ENCODE data around the gene BBS1. TPM values are rescaled to one million over a fixed set of nuclear protein-coding genes. Genes with fewer than 3 reads are reported as not detected.

The BBS1 gene
- total RNA-seq, 4 donors from 2014 or later: 9.7 to 45.8 (median 17.1) TPM

DNA sequence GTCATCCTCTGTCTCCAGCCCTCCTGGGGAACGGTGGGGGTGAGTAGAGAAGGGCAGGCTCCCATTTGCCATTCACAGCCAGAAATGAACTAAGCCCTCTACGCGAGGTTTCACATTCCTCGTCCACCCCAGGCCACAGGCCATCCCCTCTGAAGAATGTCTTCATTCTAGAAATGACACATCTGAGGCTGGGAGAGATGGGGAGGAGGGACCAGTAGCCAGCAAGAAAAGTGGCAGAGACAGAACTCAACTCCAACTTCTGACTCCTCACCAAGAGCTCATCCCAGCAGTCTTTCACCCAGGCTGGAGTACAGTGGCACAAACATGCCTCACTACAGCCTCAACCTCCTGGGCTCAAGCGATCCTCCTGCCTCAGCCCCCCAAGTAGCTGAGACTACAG is 54.5 kb downstream of the BBS1 start:
- Histone ChIP-seq H3K27ac (no peak overlapping the region), H3K9me3 (no peaks in the 10 kb centered on the region), H3K4me1 (peaks cover 11 to 20% (median 14%) of the 10 kb centered on the region in 3 donors), H3K4me3 (no peak overlapping the region), H3K27me3 (peaks cover 0 to 9% (median 0%) of the 10 kb centered on the region in 4 donors), H3K36me3 (peaks cover 0 to 28% (median 0%) of the 10 kb centered on the region in 3 donors)
- intact Hi-C loops (cut with DNase I): no loop called here
- WGBS, 2 donors: 90 to 100% methylated on average over 1 to 5 of the region's 5 CpGs
- TF ChIP-seq CTCF (IDR thresholded peaks at IDR 0.05): no peak
- no peak for TF ChIP-seq POLR2A (IDR thresholded peaks at IDR 0.05)
- no peak for DNase-seq

DNA sequence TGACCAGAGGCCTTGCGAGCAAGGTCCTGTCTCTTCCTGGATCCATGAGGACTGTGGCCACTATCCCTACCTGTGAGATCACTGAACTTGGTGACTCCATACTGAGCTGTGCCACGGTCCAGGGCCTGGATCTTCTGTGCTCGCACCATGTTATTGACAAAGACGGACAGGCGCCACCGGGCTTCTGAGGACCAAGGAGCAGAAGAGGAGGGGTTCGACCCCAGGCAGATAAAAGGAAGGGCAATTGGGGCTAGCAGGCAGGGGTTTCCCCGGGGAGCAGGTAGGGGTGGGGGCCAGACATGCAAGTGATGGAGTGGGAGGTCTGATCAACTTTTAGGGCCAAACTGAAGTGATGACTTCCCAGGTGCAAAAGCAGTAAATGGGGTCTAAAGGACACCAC is 55.8 kb downstream of the BBS1 start:
- Histone ChIP-seq H3K9me3 (no peaks in the 10 kb centered on the region), H3K4me1 (peaks cover 11 to 20% (median 14%) of the 10 kb centered on the region in 3 donors), H3K4me3 (no peak overlapping the region), H3K36me3 (peaks cover 0 to 28% (median 0%) of the 10 kb centered on the region in 3 donors), H3K27ac (no peak overlapping the region), H3K27me3 (peaks cover 0 to 9% (median 0%) of the 10 kb centered on the region in 4 donors)
- intact Hi-C loops (cut with DNase I): no loop called here
- 92 to 93% methylated on average over 6 of the region's 8 CpGs for WGBS, 2 donors
- no peak for DNase-seq
- TF ChIP-seq POLR2A (IDR thresholded peaks at IDR 0.05) (no peak), CTCF (IDR thresholded peaks at IDR 0.05) (no peak)

- intact Hi-C loops (cut with DNase I): no loop called here
- peaks cover 11 to 20% (median 14%) of the 10 kb centered on the region in 3 donors for H3K4me1 ChIP-seq
- peak overlapping the region in 2 of 4 donors; percentile 26 to 70 for H3K27ac ChIP-seq
- DNase-seq: no peak
- WGBS, 2 donors: 20 to 84% methylated on average over 2 to 6 of the region's 15 CpGs
- H3K9me3 ChIP-seq: no peaks in the 10 kb centered on the region
- H3K36me3 ChIP-seq: peaks cover 0 to 28% (median 0%) of the 10 kb centered on the region in 3 donors
- peak overlapping the region; percentile 48 to 86 (median 62) for H3K4me3 ChIP-seq
- peaks cover 0 to 9% (median 0%) of the 10 kb centered on the region in 4 donors for H3K27me3 ChIP-seq
- no peak for TF ChIP-seq CTCF (IDR thresholded peaks at IDR 0.05)
- TF ChIP-seq POLR2A (IDR thresholded peaks at IDR 0.05): no peak
Observed at GRCh38 chr11:66567787-66568123, 57.3 kb downstream of the BBS1 start.

DNA sequence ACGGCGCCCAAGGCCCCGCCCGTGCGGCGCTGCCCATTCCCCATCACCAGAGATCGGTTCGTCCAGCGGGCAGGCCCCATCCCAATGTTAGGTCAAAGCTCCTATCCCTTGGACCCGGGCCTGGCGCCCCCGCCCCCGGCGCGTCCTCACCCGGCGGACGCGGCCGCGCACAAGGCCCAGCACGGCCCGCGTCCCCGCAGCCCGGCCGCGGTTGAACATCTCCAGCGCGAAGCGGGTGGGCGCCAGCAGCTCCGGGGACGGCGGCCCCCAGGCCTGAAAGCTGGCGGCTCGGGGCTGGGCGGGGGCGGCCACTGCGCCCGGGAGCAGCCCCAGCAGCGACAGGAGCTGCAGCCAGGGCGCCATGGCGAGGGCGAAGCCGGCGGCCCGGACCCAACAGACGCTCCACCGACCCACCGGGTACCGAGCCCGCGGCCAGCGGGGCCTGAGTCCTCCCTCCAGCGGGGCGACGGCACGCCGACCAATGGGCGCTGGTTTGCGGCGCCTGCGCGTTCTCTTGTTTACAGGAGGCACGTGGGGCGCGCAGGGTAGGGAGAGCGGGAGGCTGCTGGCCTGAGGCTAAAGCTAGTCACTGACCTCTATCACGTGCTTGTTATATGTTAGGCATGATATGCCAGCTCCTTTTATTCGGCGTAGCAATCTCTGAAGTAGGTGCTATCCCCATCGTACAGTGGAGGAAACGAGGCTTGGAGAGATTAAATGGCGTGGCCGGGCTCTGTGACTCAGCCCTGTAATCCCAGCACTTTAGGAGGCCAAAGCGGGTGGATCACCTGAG is 57.9 kb downstream of the BBS1 start, which contains the start of gene CTSF:
TSS of gene CTSF (minus strand) at position 483 of the 793 bp plus-strand sequence. CDS start at position 363, 120 bp downstream.
- TF ChIP-seq POLR2A (IDR thresholded peaks at IDR 0.05) (peak in 1 of 4 donors; percentile 17), CTCF (IDR thresholded peaks at IDR 0.05) (no peak)
- Histone ChIP-seq H3K36me3 (peaks cover 0 to 28% (median 0%) of the 10 kb centered on the region in 3 donors), H3K27me3 (peaks cover 0 to 9% (median 0%) of the 10 kb centered on the region in 4 donors), H3K4me1 (peaks cover 11 to 20% (median 14%) of the 10 kb centered on the region in 3 donors), H3K9me3 (no peaks in the 10 kb centered on the region), H3K27ac (peak within 1 kb of the TSS in 3 of 4 donors; percentile 26 to 70 (median 40)), H3K4me3 (peak within 1 kb of the TSS; percentile 48 to 86 (median 62))
- DNase-seq: no peak
- WGBS, 2 donors: 13 to 24% methylated on average over 12 to 13 of the region's 77 CpGs
- intact Hi-C loops (cut with DNase I): no loop called here

DNA sequence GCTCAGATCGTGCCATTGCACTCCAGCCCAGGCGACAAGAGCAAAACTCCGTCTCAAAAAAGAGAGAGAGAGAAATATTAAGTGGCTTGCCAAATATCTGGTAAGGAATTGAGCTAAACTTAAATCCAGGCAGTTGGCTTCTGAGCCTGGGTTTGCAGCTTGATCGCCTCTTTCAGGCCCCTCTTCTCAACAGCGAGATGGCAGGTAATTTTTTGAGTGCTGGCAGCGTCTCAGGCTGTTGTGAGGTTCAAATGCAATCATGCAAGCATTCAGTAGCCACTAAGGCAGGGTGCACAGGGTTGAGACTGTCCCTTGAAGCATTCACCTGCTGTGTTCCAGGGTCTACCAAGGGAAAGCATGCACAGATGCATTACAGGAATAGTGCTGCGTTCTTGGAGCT is 58.6 kb downstream of the BBS1 start:
- no peak for DNase-seq
- no peak for TF ChIP-seq POLR2A (IDR thresholded peaks at IDR 0.05)
- TF ChIP-seq CTCF (IDR thresholded peaks at IDR 0.05): no peak
- intact Hi-C loops (cut with DNase I): no loop called here
- peaks cover 0 to 22% (median 0%) of the 10 kb centered on the region in 3 donors for H3K36me3 ChIP-seq
- H3K27ac ChIP-seq: no peak overlapping the region
- H3K4me1 ChIP-seq: peaks cover 11 to 20% (median 14%) of the 10 kb centered on the region in 3 donors
- WGBS, 2 donors: 77 to 92% methylated on average over 6 to 7 of the region's 7 CpGs
- H3K9me3 ChIP-seq: no peaks in the 10 kb centered on the region
- H3K4me3 ChIP-seq: no peak overlapping the region
- H3K27me3 ChIP-seq: peaks cover 0 to 9% (median 0%) of the 10 kb centered on the region in 4 donors
